Suppressor macrophage treated with lipopolysaccharide for 4 hours (primary cell): Measurements from ENCODE around the gene HEATR9.

ENCODE experiments used
- DNase-seq: peaks from one replicate; pipeline ENCODE4 v3.0.0-alpha.2; 2020

HEATR9 gene

DNA sequence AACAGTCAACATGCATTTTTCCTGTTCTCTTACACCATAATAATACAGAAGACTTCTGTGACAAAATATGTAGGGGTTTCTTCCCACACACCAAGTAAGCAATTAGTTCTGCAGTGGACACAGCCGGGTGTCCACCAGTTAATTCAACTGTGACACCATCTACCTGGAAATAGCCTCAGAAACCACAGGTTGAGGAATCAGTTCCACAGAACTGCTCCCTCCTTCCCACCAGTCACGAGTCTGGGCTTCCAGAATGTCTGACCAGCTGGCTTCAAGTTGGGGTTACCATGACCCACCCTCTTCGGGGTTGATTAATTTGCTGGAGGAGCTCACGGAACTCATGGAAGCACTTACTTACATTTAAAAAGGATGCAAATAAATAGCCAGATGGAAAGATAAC, 25.1 kb upstream of the HEATR9 start:
- no peak for DNase-seq

DNA sequence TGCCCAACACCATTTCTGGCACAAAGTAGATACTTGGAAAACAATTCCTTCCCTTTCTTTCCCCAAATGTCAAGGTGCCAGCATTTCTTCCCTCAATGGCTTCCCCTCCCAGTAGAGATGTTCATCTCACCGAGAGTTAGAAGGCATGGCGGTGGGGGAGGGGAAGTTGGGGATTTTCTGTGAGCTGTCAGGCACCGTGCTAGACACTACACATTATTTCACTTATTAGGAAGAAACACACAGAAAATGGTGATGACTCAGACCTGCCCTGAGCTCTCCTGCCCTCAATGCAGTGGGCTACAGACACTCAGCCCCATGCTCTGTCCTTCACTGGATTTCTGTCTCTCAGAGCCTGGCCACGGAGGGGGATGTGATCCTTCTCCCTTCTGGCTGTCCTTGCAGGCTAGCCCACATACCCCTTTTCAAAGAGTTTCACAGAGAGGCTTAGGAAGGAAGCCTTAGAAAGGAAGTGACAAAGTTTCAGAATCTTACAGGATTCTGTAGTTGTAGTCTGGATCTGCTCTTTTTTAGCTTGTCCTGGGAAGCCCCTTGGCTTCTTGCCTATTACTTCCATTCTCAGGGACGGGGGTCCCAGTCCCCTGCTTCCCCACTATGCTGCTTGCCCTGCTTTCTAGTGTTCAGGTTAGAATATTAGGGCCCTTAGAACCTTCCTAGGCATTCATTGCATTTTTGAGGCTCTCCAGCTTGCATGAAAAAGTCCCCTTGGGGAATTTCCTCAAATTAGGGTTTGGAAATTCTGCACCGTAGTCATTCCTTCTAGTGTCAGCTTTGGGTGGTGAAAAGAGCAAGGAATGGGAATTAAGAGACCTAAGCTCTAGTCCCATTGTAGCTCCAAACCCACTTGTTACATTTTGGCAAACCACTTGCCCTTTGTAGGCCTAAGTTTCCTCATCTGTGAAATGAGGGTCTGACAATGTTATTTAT, 23.7 kb upstream of the HEATR9 start:
- peak; percentile 93 for DNase-seq

DNA sequence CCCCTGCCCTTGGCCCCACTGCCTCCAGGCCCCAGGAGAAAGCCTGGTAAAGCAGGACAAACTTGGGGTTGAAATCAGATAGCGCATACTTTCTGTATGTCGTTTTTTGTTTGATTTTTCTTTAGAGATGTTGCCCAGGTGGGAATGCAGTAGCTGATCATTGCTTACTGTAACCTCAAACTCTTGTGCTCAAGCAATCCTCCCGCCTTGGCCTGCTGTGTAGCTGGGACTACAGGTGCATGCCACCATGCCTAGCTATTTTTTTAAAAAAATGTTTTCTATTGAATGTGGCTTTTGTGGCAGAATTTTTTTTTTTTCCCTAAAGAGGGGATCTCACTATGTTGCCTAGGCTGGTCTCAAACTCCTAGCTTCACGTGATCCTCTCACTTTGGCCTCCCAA, 22.6 kb upstream of the HEATR9 start:
- DNase-seq: no peak

DNA sequence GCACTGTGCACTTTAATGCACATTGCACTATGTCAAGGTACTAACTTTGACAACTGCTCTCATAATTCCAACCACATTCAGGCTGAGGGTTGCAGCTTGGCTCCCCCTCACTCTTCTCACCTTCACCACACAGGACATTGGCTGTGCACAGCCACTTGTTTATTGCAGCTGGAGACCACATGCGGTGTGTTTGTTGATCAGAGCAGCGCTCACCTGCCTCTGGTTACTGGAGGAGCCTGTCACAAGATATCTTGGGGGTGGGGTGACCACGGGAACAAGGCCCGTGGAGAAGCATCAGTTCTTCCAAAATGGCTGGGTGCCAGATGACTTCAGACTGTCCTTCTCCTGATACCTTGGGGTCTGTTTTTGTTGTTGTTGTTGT, 22.1 kb upstream of the HEATR9 start:
- DNase-seq: no peak

DNA sequence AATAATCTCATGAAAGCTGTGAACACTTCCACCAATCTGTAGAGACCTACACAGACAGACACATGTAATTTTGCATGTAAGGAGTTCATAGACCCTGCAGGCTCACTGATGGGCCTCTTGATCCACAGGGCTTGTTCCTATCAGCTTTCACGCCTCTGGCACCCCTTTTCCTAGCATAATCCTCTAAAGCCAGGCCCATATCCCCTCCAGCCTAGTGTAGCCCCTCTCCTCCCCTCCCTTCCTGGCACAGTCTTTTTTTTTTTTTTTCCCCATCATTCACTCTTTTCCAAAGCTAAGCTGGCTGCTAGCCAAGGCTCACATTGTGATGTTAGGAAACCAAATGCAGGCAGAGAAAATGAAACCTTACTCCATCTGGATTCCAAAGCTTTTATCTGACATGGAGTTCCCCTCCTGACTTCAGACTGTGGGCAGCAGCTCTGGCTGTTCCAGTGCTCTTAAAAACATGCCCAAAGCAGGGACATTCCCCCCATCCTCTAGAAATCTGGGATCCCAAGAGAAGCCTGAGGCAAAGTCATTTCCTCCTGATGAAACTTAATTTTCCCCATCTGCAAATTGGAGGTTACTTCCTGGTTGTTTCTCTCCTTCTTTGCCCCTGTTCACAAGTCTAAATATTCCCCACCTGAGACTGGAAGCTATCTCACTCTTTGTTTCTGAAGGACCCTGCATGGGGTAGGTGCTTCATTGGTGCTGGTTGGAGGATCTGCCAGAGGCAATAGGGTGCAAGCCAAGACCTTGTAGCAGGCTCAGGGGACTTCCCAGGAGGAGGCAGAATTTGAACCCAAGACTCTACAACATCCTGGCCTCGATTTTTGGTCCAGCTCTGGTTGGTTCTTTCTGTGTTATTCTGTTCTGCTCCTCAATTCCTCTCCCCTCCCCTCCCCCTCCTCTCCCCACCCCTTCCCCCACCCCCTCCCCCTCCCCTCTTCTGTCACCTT, 21.4 kb upstream of the HEATR9 start:
- DNase-seq: peak; percentile 89

DNA sequence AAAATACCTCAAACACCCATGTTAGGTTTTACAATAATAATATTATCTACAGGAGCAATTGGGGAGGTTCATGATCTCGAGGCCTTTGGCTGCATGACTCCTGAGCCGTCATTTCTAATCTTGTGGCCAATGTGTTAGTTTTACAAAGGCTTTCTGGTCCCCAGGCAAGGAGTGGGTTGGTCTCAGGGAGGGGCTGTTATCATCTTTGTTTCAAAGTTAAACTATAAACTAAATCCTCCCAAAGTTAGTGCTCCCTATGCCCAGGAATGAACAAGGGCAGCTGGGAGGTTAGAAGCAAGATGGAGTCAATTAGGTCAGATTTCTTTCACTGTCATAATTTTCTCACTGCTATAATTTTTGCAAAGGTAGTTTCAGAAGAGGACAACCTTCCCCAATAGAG, 20.6 kb upstream of the HEATR9 start:
- DNase-seq: no peak

DNA sequence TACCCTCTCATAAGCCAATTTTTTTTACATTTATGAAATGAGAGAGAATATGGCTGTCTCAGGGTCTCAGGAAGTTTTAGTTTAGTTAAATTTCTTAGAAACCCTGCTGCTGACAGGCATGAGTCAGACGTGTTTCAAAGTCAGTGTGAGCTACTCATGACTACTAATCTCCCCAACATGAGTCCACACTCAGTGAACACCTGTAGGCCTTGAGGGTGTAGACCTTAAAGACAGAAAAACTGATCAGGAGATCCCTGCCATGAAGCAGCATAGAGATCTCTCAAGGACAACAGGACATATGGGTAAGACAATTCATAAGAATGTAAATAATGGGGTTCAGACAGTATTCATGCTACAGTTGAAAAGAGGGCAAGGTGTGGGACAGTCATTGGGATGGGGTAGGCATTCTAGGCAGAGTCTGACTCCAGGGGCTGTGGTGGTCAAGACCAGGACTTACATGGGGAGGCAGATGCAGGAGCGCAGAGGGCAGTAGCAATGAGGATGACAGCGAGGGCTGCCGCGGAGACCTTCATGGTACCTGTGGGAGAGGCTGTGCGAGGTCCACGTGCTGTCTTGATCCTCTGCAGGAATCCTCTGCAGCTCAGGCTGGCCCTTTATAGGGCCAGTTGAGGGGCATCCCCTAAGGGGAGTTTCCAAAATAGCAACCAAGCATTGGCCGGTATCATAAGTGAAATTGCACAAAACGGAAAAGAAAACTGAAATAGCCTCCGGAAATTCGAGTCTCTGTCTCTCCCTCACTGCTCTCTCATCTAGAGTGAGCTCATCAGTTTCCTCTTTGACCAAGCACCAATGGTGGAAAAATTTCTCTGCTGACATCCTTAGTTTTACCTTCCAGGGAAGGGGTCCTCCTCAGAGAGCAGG, 11.3 kb upstream of the HEATR9 start, which contains the start of gene CCL5:
CCL5 (minus strand) TSS at position 588 of the 882 bp plus-strand sequence.
- DNase-seq: peak; percentile 96

DNA sequence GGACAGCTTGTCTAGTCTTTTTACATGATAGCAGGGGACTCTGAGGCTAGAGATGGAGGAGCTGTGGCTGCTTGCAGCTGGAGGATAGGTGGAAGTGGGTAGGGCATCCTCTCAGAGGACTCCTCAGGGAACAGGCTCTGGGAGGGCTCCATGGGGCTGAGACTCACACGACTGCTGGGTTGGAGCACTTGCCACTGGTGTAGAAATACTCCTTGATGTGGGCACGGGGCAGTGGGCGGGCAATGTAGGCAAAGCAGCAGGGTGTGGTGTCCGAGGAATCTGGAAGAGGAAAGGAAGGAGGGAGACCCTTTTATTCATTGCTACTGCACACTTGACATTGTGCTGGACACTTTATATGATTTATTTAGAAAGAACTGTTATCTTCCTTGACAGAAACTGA, 9.7 kb upstream of the HEATR9 start:
- no peak for DNase-seq

DNA sequence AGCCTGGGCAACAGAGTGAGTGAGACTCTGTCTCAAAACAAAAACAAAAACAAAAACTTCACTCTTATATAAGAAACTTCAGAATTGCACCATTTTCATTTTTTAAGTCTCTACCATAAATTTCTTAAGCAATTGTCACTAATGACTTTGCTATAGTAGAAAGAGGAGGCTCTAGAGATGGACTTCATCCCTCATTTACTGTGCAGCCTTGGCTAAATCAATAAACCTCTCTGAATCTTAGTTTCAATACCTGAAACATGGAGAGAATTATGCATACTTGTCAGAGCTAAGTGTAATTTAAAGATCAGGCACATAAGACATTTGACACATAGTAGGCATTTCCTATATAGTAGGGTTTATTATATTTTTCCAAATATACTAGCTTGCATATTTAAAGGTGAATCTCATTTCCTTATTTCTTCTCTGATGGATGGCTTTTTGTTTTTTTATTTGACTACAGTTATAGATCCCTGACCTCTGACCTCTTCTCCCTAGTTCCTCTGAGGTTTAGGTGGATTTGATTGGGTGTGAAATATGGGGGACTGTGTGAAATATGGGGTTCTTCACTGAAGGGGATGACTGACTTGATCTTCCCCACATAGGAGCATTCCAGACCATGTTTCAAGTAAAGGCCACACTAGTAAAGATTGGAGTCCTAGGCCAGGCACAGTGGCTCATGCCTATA, 8.8 kb upstream of the HEATR9 start:
- DNase-seq: no peak

DNA sequence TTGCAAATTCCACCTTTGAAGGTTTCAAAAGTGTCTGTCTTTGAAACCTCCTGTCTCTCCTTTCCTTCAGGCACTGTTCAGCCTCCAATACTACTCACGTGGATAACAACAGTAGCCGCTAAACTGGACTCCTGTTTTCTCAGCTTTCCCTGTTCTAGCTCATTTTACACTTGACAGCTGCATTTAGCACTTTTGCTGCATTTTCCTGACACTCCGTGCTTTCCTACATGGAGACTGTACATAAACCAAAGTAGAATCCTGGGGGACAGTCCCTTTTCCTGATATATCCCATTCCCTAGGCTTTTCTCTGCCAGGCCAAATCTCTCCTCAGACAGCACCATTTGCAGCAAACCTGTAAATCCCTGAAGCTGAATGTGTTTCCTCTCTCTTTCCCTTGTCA, 7.8 kb upstream of the HEATR9 start:
- no peak for DNase-seq

DNA sequence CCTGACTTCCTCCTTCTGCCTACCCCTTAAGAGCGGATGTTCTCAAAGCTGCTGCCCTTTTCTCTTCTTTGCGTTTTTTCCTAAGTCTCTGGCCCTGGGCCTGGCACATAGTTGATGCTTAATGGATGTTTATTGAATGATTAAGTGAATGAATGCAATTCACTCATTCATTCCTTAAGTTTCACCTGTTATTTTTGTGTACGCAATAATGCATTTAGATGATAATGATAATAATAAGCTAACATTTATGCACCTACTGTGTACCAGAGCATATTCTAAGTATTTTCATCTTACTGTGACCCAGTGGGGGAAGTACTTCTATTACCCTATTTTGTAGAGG, 7.1 kb upstream of the HEATR9 start:
- no peak for DNase-seq

DNA sequence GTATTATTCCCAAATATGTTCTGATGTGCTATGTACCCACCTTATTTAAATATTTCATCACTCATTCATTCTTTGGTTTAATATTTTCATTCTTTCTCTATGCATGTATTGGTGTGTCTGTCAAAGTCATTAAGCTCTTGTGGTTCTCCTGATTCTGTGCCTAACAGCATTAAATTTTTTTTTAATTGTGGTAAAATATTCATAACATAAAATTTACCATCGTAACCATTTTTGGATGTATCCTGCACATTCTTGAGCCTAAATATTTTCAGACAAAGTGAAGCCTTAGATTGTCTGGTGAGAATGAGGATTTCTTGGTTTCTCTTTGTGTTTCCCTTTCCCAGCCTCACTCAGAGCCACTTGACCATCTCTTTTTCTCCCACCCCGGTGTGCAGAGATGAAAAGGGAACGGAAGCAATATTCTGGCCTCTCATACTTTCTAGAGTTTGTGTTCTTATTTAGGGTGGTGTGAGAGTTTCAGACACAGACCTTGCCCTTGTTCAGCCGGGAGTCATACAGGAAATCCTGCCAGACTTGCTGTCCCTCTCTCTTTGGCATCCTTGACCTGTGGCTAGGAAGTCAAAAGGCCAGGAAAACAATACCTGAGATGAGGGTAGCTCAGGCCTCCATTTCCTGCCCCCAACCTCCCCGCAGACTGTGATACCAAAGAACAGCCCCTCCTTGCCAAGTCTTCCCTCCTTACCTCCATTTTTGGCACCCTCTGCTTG, 6.5 kb upstream of the HEATR9 start:
- no peak for DNase-seq

DNA sequence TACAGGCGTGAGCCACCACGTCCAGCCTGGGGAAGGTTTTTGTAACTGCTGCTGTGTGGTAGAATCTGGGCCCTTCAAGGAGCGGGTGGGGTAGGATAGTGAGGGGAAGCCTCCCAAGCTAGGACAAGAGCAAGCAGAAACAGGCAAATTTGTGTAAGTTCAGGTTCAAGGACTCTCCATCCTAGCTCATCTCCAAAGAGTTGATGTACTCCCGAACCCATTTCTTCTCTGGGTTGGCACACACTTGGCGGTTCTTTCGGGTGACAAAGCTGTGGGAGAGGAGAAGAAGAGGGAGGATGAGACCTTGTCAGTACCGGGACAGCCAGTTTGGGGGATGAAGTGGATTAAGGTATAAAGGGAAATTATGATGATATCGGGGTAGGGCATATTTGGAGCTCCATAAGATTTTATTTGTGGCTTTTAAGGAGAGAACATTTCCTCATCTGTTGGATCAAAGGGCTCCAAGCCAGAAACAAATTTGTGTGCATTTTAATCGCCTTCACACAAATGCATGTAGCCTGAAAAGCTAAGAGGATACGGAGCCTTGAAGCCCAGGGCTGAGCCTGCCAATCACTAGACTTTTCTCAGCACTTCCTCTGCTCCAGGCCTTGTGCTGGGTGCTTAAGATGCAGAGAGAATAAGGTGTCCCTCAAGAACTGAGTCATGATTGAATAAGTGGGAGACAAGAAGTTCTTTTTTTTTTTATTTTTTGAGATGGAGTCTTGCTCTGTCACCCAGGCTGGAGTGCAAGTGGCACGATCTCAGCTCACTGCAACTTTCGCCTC, 3.7 kb upstream of the HEATR9 start:
- no peak for DNase-seq

DNA sequence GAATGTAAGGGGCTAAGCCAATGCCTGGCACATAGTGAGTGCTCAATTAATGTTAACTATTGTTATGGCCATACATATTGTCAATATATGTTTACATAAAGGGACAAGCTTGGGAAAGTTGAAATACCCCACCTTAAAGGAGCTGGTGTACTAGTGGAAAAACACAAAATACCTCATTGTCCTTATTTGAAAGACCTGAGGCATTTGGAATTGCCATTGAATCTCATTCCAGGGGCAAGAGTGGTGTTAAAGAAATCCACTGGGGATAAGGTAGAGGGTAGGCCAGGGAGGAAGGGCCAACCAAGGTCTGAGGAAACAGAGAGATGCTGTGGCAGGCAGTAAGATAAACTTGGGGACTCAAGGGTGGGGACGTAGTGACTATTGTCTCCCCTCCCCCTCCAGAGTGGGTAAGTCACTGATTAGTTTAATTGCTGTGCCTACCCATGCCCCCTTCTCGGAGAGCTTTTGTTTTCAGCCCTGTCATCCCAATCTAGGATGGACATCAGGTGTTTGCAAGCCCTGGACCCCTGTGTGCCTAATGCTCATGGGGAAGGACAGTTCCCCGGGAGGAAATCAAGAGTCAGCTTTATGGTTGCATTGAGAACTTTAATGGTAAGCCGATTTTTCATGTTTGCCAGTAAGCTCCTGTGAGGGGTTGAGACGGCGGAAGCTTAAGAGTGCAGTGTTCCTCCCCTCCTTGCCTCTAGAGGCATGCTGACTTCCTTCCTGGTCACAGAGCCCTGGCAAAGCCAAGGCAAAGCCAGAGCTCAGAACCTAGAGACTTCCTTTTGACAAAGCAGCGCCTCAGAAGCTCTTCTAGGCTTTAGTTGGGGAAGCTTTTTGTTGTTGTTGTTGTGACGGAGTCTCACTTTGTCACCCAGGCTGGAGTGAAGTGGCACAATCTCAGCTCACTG, 2.5 kb upstream of the HEATR9 start:
- no peak for DNase-seq

DNA sequence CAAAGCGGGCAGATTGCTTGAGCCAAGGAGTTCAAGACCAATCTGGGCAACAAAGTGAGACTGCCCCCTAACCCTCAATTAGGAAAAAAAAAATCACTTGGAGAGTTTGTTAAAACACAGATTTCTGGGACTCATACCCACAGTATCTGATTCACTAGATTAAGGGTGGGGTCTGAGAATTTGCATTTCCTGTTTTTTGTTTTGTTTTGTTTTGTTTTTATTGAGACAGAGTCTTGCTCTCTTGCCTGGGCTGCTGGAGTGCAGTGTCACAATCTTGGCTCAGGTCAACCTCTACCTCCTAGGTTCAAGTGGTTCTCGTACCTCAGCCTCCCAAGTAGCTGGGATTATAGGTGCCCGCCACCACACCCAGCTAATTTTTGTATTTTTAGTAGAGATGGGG, 1.1 kb downstream of the HEATR9 start:
- no peak for DNase-seq

DNA sequence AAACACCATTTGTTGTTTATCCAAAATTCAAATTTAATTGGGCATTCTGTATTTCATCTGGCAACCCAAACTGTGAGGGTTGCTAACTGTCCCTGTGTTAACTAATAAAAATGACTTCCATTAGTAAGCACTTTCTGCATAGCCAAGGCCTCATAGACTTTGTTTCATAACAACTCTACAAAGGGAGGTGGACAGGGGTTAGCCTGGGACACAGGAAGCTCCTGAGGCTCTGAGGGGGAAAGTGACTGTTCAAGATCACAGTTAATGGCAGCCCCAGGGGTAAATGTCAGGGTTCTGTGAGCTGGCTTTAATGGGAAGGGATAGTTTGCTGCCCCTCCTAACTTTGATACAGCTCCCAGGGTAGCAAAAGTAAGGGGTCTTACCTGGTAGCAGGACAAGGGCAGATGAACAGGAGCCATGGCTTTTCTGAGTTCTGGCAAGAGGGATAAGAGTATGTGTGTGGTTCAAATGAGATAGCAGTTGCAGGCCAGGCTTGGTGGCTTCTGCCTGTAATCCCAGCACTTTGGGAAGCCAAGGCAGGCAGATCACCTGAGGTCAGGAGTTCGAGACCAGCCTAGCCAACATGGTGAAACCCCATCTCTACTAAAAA, 2.2 kb downstream of the HEATR9 start:
- no peak for DNase-seq

DNA sequence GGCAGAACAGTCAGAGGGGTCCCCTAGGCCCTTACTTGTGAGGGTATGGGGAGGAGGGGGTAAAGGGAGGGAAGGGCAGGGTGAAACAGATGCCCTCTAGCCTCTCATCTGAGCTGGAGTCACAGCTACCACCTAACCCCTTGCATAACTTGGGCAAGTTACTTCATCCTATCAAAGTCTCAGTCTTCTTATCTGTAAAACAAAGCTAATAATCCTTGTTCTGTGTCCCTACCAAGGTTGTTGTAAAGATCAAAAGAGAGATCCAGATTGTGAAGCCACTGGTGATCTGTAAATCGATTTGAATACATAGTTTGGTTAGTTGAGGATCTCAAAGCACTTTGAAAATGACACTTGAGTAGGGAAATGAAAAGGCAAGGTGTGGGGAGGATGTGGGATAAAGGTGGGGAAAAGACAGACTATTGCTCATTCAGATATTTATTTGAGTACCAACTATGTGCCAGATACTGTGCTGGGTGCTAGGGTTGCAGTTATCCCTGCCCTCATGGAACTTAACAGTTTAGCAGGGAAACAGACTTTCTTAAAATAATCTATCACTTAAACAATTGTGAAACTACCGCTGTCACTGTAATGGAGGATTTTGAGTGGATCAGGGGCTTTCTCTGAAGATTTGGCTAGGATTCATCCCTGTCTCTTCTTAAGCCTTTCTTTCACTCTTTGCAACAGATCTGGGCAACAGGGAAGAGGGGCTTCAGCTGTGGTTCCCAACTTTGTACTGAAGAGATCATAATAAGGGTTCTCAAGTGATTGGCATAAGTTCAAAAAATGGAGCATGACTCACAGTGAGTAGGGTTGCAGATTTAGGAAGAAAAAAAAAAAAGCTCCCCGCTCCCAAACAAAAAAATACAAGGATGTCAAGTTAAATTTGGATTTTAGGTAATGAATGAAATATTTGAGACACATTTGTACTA, 3.0 kb downstream of the HEATR9 start:
- no peak for DNase-seq

DNA sequence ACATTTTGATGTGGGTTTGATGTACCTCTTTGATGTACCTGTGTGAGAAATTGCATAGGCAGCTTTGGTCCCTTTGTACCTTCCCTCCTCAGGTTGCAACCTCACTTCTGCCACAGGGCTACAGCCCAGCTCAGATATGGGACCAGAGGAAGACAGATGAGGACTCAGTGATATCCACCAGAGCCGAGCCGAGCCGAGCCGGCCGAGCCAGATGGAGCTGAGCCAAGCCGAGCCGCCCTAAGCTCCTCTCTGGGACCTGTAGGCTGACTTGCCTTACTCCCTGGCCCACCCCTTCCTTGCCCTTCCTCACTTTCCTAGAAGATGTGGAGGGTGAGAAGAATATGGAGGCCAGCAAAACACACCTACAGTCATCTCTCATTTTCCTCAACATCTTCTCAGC, 3.8 kb downstream of the HEATR9 start:
- DNase-seq: no peak
